Activated CD8-positive, alpha-beta memory T cell treated with anti-CD3 and anti-CD28 coated beads for 36 hours (primary cell): ENCODE data around the gene RNF19B. TPM values are rescaled to one million over a fixed set of nuclear protein-coding genes. Genes with fewer than 3 reads are reported as not detected.
"Not testable (repeated sequence)": the region's sequence is repeated elsewhere in the genome, so short reads cannot be mapped to it uniquely, and the experiment has no call there.

Source experiments
- CTCF ChIA-PET: fragments of 350-600 bp; sonication (Branson Sonifier 250); formaldehyde crosslinking; loops from one replicate; lab custom pipeline; 2021; ENCODE audit warnings: antibody characterized with exemption; lab: Charles Lee
- POLR2A ChIA-PET: fragments of 350-600 bp; sonication (Branson Sonifier 250); formaldehyde crosslinking; loops from one replicate; lab custom pipeline; 2021; ENCODE audit warnings: antibody characterized with exemption; lab: Charles Lee
- total RNA-seq, 2 experiments: library from RNA; stranded (reverse); gene quantifications; one replicate each; pipeline ENCODE4 v1.2.3, GENCODE V29; 2021

RNF19B gene
- total RNA-seq, 2 experiments from 2014 or later, result 21.7 to 22.5 TPM

GRCh38 chr1:32975055-32975454, 10.4 kb upstream of the RNF19B start:
- POLR2A ChIA-PET, CTCF ChIA-PET: not testable (repeated sequence)

DNA sequence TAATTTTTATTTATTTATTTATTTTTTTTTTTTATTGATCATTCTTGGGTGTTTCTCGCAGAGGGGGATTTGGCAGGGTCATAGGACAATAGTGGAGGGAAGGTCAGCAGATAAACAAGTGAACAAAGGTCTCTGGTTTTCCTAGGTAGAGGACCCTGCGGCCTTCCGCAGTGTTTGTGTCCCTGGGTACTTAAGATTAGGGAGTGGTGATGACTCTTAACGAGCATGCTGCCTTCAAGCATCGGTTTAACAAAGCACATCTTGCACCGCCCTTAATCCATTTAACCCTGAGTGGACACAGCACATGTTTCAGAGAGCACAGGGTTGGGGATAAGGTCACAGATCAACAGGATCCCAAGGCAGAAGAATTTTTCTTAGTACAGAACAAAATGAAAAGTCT, 8.8 kb upstream of the RNF19B start:
- POLR2A ChIA-PET, CTCF ChIA-PET: not testable (repeated sequence)

DNA sequence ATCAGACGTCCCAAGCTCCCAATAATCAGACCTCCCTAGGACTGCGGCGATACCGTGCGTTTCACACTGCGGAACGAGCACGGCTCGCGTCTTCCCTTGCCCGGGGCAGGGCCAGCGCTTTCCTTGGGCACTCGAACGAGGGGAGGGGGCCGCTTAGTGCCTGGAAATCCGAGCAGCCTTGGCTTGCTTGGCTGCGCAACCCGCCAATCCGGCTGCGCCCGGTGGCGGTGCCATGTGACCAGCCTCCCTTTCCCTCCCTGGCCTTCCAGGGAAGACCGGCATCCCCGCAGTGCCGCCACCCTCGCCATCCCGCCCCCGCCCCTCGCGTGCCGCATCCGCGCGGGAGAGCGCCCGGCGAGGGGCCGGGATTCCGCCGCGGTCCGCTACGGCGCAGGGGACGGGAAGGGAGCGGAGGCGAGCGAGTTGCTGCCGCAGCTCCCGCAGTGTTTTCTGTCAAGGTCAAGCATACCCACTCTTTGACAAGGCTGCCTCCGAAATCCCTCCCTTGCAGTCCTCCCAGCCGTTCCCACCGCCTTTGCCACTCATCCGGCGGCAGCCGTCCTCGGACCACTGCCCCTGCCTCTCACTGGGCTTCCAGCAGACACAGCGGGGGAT, 8.3 kb upstream of the RNF19B start:
- POLR2A ChIA-PET, result interaction anchor here (1.4 kb wide), 1 partner anchor 8 kb away, joined by 3 read pairs; no protein-coding TSS in a partner anchor
- CTCF ChIA-PET, result no interaction called here

GRCh38 chr1:32971576-32971975, 7.0 kb upstream of the RNF19B start:
- ChIA-PET POLR2A (interaction anchor here (1.4 kb wide), 1 partner anchor 9 kb away, joined by 3 read pairs; no protein-coding TSS in a partner anchor), CTCF (interaction anchor here (1.2 to 1.7 kb wide), 2 partner anchors 9 to 18 kb away, joined by 3 read pairs; no protein-coding TSS in a partner anchor)

DNA sequence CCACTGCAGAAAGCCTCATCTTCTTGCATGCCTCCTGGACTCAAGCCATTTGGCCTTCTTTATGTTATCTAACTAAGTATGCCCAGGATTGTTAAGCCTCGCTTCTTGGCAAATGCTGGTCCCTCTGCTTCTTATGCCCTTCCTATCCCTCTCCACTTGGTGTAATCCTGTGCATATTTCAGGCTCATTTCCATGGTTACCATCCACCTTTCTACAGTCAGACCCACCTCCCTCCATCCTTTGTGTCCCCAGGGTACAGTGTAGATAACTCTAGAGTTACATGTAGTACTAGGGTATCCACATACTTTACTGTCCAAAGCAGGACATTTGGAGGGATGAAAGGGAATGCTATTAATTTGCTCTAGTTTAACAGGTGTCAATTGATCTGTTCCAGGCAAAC, 6.5 kb upstream of the RNF19B start:
- ChIA-PET POLR2A (no interaction called here), CTCF (interaction anchor here (1.2 to 1.7 kb wide), 2 partner anchors 10 to 18 kb away, joined by 3 read pairs; no protein-coding TSS in a partner anchor)

- ChIA-PET POLR2A (interaction anchor here (2.0 kb wide), 1 partner anchor 12 kb away, joined by 7 read pairs; no protein-coding TSS in a partner anchor), CTCF (interaction anchor here (0.6 to 1.4 kb wide), 3 partner anchors 12 to 118 kb away, joined by 3 to 4 read pairs (median 3); no protein-coding TSS in a partner anchor)
These were observed 5.0 kb upstream of the RNF19B start for GRCh38 chr1:32969566-32969965.

GRCh38 chr1:32967888-32968568, 3.4 kb upstream of the RNF19B start:
- POLR2A ChIA-PET, result interaction anchor here (0.9 to 2.0 kb wide), 2 partner anchors 13 to 17 kb away, joined by 4 to 7 read pairs; no protein-coding TSS in a partner anchor
- CTCF ChIA-PET, result interaction anchor here (1.3 kb wide), 1 partner anchor 13 kb away, joined by 3 read pairs; no protein-coding TSS in a partner anchor

GRCh38 chr1:32966900-32967299, 2.3 kb upstream of the RNF19B start:
- POLR2A ChIA-PET, result no interaction called here
- CTCF ChIA-PET, result no interaction called here

DNA sequence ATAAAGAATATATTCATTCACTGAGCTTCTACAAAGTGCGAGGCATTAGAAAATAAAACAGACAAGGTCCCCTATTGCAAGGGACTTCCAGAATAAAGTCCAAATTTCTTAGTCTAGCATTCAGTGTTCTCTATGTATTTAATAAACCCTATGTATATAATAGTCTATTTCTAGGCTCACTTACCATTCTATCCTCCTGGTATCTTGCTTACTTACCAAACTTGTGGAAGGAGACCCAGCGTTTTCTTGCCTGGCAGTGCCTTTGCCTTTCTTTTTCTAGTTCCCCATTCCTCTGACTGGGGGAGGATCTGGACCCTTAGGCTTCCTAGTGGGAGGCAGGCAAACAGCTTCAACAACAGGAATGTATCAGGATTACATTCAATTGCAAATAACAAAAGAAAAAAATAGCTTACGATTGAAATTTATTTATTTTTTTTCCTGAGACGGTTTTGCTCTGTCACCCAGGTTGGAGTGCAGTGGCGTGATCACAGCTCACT, 690 bp upstream of the RNF19B start:
- CTCF ChIA-PET, result interaction anchor here (1.3 kb wide), 1 partner anchor 162 kb away, joined by 6 read pairs; no protein-coding TSS in a partner anchor
- POLR2A ChIA-PET, result interaction anchor here (0.5 to 1.3 kb wide), 7 partner anchors 12 to 47 kb away, joined by 3 to 6 read pairs (median 3); no protein-coding TSS in a partner anchor

DNA sequence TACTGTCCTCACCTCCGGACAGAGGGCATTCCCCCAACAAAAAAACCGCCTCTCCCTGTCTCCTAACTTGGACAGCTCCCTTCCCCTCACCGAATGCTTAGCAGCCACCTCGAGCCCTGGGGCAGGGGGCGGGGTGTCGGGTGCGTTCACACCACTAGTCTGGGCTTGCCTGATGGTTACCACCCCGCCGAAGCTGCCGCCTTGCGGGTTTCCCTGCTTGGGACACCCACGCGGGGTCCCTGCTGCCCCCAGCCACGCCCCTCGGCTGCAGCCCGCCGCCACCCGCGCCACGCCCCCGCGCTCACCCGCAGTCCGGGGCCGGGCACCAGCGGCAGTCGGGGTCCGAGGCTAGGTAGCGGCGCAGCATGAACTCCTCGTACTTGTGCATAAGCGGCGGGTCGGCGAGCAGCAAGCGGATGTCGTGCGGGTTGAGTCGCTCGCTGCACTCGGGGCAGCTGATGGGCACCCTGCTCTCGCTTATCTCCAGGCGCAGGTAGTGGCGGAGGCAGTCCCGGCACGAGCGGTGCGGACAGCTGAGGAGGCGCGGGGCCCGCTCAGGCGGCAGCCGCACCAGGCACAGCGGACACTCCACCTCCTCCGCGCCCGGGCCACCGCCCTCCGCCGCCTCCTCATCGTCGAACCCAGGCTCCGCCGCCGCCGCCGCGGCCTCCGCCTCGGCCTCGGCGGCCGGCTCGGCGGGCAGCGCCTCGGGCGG, 706 bp downstream of the RNF19B start:
- ChIA-PET CTCF (interaction anchor here (0.6 to 1.3 kb wide), 4 partner anchors 41 to 612 kb away, joined by 3 to 6 read pairs (median 3); no protein-coding TSS in a partner anchor), POLR2A (interaction anchor here (0.7 to 1.5 kb wide), 6 partner anchors 18 to 54 kb away, joined by 3 to 5 read pairs (median 3); no protein-coding TSS in a partner anchor)

DNA sequence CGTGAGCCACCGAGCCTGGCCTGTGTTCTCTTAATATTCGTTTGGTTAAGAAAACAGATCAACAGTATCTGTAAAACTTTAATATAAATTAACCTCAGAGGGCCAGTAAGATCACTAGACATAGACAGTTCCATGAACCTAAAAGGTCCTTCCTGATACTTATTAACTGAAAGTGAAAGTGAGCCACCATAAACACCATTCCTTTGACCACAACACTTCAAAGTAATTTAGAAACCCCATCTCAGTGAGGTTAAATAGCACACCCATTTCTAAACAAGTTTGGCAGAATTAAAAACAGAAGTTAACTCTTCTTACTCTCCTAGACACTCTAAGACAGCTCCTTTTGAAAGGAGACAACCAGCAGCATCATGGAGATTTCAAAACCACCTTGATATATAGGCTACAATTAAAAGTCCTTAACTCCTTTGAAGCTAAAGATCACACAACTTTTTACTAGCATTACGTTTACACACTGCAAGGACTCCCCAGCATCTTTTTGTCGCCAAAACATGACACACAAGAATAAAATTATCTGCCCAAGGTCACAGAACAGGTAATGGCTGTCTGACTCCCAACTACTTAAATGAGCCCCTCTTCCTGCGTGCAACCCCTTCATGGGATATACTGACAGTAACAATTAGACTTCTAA, 2.2 kb downstream of the RNF19B start:
- ChIA-PET POLR2A (interaction anchor here (0.6 to 1.1 kb wide), 2 partner anchors 24 to 670 kb away, joined by 3 read pairs; partner anchors contain the start of gene HDAC1), CTCF (interaction anchor here (1.2 kb wide), 1 partner anchor 43 kb away, joined by 3 read pairs; no protein-coding TSS in a partner anchor)

DNA sequence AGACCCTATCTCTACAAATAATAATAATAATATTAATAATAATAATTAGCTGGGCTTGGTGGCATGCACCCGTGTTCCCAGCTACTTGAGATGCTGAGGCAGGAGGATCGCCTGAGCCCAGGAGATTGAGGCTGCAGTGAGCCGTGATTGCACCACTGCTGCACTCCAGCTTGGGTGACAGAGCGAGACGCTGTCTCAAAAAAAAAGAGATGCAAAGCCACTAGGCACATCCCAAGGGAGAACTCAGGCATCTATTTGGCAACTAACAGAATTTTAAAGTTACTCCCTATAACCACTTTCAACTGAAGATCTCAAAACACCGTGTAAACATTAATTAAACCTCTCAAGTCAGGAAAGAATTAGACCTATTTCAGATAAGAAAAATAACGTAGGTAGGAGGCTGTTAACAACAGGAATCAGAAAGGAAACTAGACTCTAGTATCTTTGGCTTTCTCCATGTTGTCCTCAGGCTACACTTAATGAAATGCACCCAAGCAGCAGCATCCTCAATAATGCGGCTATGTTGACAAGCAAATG, 3.7 kb downstream of the RNF19B start:
- ChIA-PET CTCF (no interaction called here), POLR2A (no interaction called here)

DNA sequence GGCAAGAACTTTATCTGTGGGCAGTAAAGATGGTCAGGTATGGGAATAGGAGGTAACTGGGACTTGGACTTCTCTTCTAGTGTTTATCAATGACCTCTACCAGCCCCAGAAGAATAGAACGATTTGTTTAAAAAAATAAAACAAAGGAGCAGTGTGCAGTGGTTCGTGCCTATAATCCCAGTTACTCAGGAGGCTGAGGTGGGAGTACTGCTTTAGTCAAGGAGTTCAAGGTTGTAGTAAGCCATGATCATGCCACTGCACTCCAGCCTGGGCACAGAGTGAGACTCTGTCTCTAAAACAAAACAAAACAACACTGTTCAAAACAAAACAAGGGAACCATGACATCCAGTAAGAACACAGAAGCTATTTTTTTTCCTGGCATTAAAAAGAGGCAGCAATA, 4.3 kb downstream of the RNF19B start:
- ChIA-PET CTCF (no interaction called here), POLR2A (no interaction called here)

DNA sequence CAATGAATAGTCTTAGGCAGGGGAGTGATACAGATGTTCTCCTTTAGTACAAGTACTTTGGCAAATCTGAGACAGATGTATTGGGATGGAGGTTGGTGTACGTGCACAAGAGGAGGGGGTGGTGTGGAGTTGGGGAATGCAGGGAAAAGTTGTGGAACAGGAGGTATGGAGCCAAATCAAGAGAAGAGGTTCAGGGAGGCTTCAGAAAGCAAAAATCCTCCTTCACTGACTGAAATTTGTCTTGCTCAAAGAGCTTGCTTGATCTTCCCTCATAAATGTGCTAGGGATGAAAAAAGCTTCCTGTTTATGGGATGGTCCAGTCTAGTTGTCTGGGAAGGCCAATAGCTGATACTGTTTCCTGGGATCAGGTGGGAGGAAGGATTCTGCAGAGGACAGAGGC, 5.8 kb downstream of the RNF19B start:
- POLR2A ChIA-PET, result no interaction called here
- CTCF ChIA-PET, result no interaction called here

- POLR2A ChIA-PET, result no interaction called here
These were observed 7.6 kb downstream of the RNF19B start for GRCh38 chr1:32957017-32957416.

DNA sequence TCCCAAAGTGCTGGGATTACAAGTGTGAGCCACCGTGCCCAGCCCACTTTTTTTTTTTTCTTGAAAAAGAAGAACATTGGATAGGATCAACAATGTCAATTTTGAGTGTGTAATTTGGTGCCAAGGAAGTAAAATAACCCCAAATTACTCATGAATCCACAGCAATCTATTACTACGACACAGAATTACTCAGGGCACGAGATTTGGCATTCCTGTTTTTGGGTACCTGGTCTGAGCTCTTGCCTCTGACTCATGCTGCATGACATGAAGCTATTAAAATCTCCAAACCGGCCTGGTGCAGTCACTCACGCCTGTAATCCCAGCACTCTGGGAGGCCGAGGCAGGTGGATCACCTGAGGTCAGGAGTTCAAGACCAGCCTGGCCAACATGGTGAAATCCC, 10.4 kb downstream of the RNF19B start:
- ChIA-PET CTCF (interaction anchor here (0.7 to 1.7 kb wide), 2 partner anchors 100 to 102 kb away, joined by 3 to 11 read pairs; no protein-coding TSS in a partner anchor), POLR2A (interaction anchor here (0.6 kb wide), 1 partner anchor 71 kb away, joined by 4 read pairs; no protein-coding TSS in a partner anchor)

More at GRCh38 chr1:32957017-32957416, 7.6 kb downstream of the RNF19B start:
- CTCF ChIA-PET, result interaction anchor here (0.9 kb wide), 1 partner anchor 16 kb away, joined by 4 read pairs; no protein-coding TSS in a partner anchor

DNA sequence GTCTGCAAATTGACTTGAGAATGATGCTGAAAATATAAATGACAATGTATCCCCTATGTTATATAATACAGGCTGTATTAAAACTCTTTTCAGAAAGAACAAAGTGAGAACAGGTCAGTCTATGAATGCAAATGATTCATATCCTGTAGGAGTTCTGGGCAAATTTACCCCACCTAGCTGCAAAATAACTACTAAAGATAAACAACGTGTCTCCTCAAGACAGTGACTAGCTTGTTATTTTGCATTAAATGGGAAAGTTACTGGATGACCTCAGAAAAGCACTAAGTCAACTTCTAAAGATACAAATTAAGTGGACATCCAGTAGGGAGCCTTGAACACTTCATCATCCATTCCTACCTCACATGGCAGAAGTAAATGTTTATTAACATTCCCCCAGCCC, 11.1 kb downstream of the RNF19B start:
- ChIA-PET POLR2A (interaction anchor here (0.8 to 1.2 kb wide), 2 partner anchors 12 to 40 kb away, joined by 3 read pairs; partner anchors contain the start of gene RNF19B), CTCF (interaction anchor here (0.7 to 1.7 kb wide), 3 partner anchors 18 to 103 kb away, joined by 3 to 11 read pairs (median 3); no protein-coding TSS in a partner anchor)

- POLR2A ChIA-PET, result no interaction called here
- CTCF ChIA-PET, result no interaction called here
These were observed 15.1 kb downstream of the RNF19B start for GRCh38 chr1:32949519-32949918.
